K562 (cell line): ENCODE measurements around the gene WDR81. TPM values are rescaled to one million over a fixed set of nuclear protein-coding genes. Genes with fewer than 3 reads are reported as not detected.

ENCODE experiments used
- ATAC-seq: fragments of 200-7000 bp; cut with Tn5 transposase; 3 replicates; pipeline ENCODE4 v1.9.1; 2020; ENCODE audit warnings: moderate library complexity
- BruUV-seq: library from RNA; stranded (reverse); fragments of 400-500 nt; replicated peaks from 2 replicates; lab custom pipeline; 2021; lab: Mats Ljungman, UMichigan
- CTCF ChIA-PET: fragments of 300-600 bp; formaldehyde crosslinking; extraction: SDS; loops from one replicate; lab custom pipeline; 2021; ENCODE audit warnings: low intra/inter-chr PET ratio; lab: Yijun Ruan, JAX
- POLR2A ChIA-PET: fragments of 300-600, 350-650 bp; sonication (Branson Sonifier 250); formaldehyde crosslinking; extraction: SDS; loops from one replicate; lab custom pipeline; 2021; ENCODE audit warnings: antibody characterized with exemption, inconsistent platforms; lab: Yijun Ruan, JAX
- DNase-seq, 4 experiments: peaks; one replicate each; pipeline versions ENCODE4 v3.0.0 to v3.0.0-alpha.2; 2011 to 2018; ENCODE audit warnings: low spot score in 3 of 4, mixed read lengths in 3 of 4; ENCODE audit errors: extremely low read depth in 1 of 4
- FAIRE-seq: peaks from 2 replicates; lab custom pipeline; 2011; peaks lifted over from hg19 to GRCh38; lab: Jason Lieb, UNC
- H2AFZ ChIP-seq: 2 replicates; pipeline ENCODE4 v1.6.0; 2011; ENCODE audit warnings: low read depth, low read length, control low read depth, inconsistent platforms
- H3K27ac ChIP-seq: fragments of 200-600 bp; 3 replicates; pipeline ENCODE4 v1.8.0; 2011; ENCODE audit warnings: low read depth, mild to moderate bottlenecking, control low read depth, inconsistent platforms, low read length, moderate library complexity, mixed read lengths; ENCODE audit errors: extremely low read depth
- H3K27me3 ChIP-seq, 2 experiments: fragments of 300-600 bp in 1 of 2; 2 replicates in 1 of 2; 3 replicates in 1 of 2; pipeline versions ENCODE4 v1.6.0 to v1.8.0; 2011; ENCODE audit warnings: inconsistent platforms in 2 of 2, low read length in 2 of 2, mild to moderate bottlenecking in 1 of 2, mixed read lengths in 1 of 2, moderate library complexity in 1 of 2; ENCODE audit not compliant: control insufficient read depth in 2 of 2, insufficient read depth in 2 of 2
- H3K36me3 ChIP-seq: fragments of 300-600 bp; 3 replicates; pipeline ENCODE4 v1.8.0; 2011; ENCODE audit warnings: mild to moderate bottlenecking, low read length, inconsistent platforms; ENCODE audit not compliant: control insufficient read depth, insufficient read depth
- H3K4me1 ChIP-seq, 2 experiments: fragments of 200-600 bp in 1 of 2; replicated peaks in 1 of 2; 2 replicates in 1 of 2; 3 replicates in 1 of 2; pipeline versions ENCODE4 v1.5.1 to v1.8.0; 2011; ENCODE audit warnings: inconsistent platforms in 2 of 2, low read length in 2 of 2, mild to moderate bottlenecking in 1 of 2, mixed read lengths in 1 of 2, moderate library complexity in 1 of 2; ENCODE audit not compliant: control insufficient read depth in 2 of 2, insufficient read depth in 2 of 2
- H3K4me2 ChIP-seq: 2 replicates; pipeline ENCODE4 v1.6.1; 2011; ENCODE audit warnings: low read length, control low read depth, inconsistent platforms, mixed read lengths; ENCODE audit not compliant: insufficient read depth
- H3K4me3 ChIP-seq: fragments of 200-600 bp; sonication (generic), shearing (Covaris generic); 2 replicates; pipeline ENCODE4 v1.5.1; 2016; ENCODE audit warnings: control low read depth, inconsistent platforms
- H3K79me2 ChIP-seq: fragments of 200-600 bp; 3 replicates; pipeline ENCODE4 v1.8.0; 2011; ENCODE audit warnings: low read length, inconsistent platforms; ENCODE audit not compliant: control insufficient read depth, insufficient read depth
- H3K9ac ChIP-seq, 2 experiments: 2 replicates each; pipeline versions ENCODE4 v1.6.0 to v1.6.1; 2011; ENCODE audit warnings: low read depth in 2 of 2, low read length in 2 of 2, control low read depth in 1 of 2, inconsistent platforms in 1 of 2, mild to moderate bottlenecking in 1 of 2, mixed read lengths in 1 of 2; ENCODE audit not compliant: insufficient read depth in 1 of 2
- H3K9me1 ChIP-seq: one replicate; pipeline ENCODE4 v1.6.0; 2011; ENCODE audit warnings: inconsistent platforms, mild to moderate bottlenecking, low read length, moderate library complexity; ENCODE audit not compliant: control insufficient read depth, insufficient read depth
- H3K9me3 ChIP-seq: replicated peaks from 2 replicates; pipeline ENCODE4 v1.5.1; 2011; ENCODE audit warnings: low read depth, low read length, inconsistent platforms; ENCODE audit not compliant: control insufficient read depth, insufficient read depth
- H4K20me1 ChIP-seq: replicated peaks from 2 replicates; pipeline ENCODE4 v1.6.1; 2011; ENCODE audit warnings: low read length, inconsistent platforms, mixed read lengths; ENCODE audit not compliant: control insufficient read depth, insufficient read depth
- DNMT1 ChIP-seq: fragments of 450-650 bp; IDR thresholded peaks from 2 replicates; pipeline ENCODE4 v1.6.1; 2016; ENCODE audit warnings: antibody characterized with exemption, mild to moderate bottlenecking
- GABPB2 ChIP-seq: fragments of 250-450 bp; sonication (Bioruptor Pico); conservative IDR thresholded peaks from 2 replicates; pipeline ENCODE4 v1.5.1; 2021; ENCODE audit warnings: mild to moderate bottlenecking
- KDM4B ChIP-seq, 2 experiments: fragments of 450-650 bp in 1 of 2; sonication (generic) in 1 of 2; IDR thresholded peaks; 2 replicates each; pipeline ENCODE4 v1.6.1; 2016 to 2017; ENCODE audit warnings: borderline replicate concordance in 2 of 2, antibody characterized with exemption in 1 of 2, low read depth in 1 of 2, mild to moderate bottlenecking in 1 of 2
- RBM14 ChIP-seq: fragments of 200-400 bp; formaldehyde crosslinking; IDR thresholded peaks from 2 replicates; pipeline ENCODE4 v1.6.1; 2018; ENCODE audit warnings: low read depth, mild to moderate bottlenecking, low read length, moderate library complexity, borderline replicate concordance; ENCODE audit not compliant: insufficient read depth
- SAFB2 ChIP-seq: fragments of 200-400 bp; formaldehyde crosslinking; IDR thresholded peaks from 2 replicates; pipeline ENCODE4 v1.6.1; 2018; ENCODE audit warnings: borderline replicate concordance, low read length, low read depth, moderate library complexity; ENCODE audit not compliant: severe bottlenecking
- SUPT5H ChIP-seq: fragments of 450-650 bp; IDR thresholded peaks from 2 replicates; pipeline ENCODE4 v1.6.1; 2016
- ZNF707 ChIP-seq: fragments of 250-450 bp; sonication (Bioruptor Pico); conservative IDR thresholded peaks from 2 replicates; pipeline ENCODE4 v1.8.0; 2022; ENCODE audit warnings: inconsistent platforms, mild to moderate bottlenecking, moderate library complexity
- ZNF766 ChIP-seq: fragments of 200-800 bp; sonication (Bioruptor generic); conservative IDR thresholded peaks from 2 replicates; pipeline ENCODE4 v1.6.1; 2016; ENCODE audit warnings: missing genetic modification characterization, missing compliant biosample characterization
- WGBS: fragments of 100-300 bp; shearing (Covaris generic); methylation state at CpG from one replicate; pipeline ENCODE4 v1.1.6; 2016; ENCODE audit warnings: low coverage, mixed read lengths; ENCODE audit not compliant: insufficient coverage; ENCODE audit errors: missing lambda C conversion rate; 5-methylcytosine and 5-hydroxymethylcytosine counted together
- in situ Hi-C: fragments of 300-500 bp; cut with MboI; formaldehyde crosslinking; loops from 4 replicates; pipeline ENCODE4 v1.15.0; 2018; ENCODE audit warnings: inconsistent platforms, mixed read lengths
- intact Hi-C: fragments of 100-400 bp; cut with micrococcal nuclease; formaldehyde crosslinking; loops from 2 replicates; pipeline ENCODE4 v1.14.2; 2022
- polyA plus RNA-seq, 8 experiments: library from polyadenylated mRNA; depleted of rRNA in 4 of 8; stranded (reverse) in 5 of 8; unstranded in 3 of 8; fragments of >200 nt; fragmentation: Nextera tagmentation in 2 of 8; fragmentation: Illumina TruSeq in 1 of 8; extraction: Ambion mirVana in 2 of 8; extraction: Trizol in 1 of 8; gene quantifications; 2 replicates each; pipeline versions ENCODE4 v1.2.1 to v1.2.3, GENCODE V29; 2011 to 2014; ENCODE audit warnings: inconsistent platforms in 1 of 8, missing spikeins in 1 of 8
- total RNA-seq, 7 experiments: library from RNA; depleted of rRNA in 6 of 7; stranded (reverse); fragments of >200 nt in 6 of 7; fragmentation: Illumina TruSeq in 2 of 7; extraction: Trizol in 2 of 7; gene quantifications; 2 replicates each; pipeline versions ENCODE4 v1.2.1 to v1.2.3, GENCODE V29; 2011 to 2021; ENCODE audit warnings: low replicate concordance in 1 of 7
- TF ChIP-seq, protein P1 (sequence below): fragments of 450-650 bp; IDR thresholded peaks from 2 replicates; pipeline ENCODE4 v1.6.1; 2017; ENCODE audit warnings: mild to moderate bottlenecking, moderate library complexity
- TF ChIP-seq, protein P2 (sequence below): fragments of 250-450 bp; sonication (Bioruptor Pico); IDR thresholded peaks from 2 replicates; pipeline ENCODE4 v1.4.0; 2020; ENCODE audit warnings: mild to moderate bottlenecking, moderate library complexity
- TF ChIP-seq, protein P3 (sequence below), 2 experiments: fragments of 450-650 bp; IDR thresholded peaks; 2 replicates each; pipeline ENCODE4 v1.6.1; 2016
- TF ChIP-seq, protein P4 (sequence below): sonication (generic); formaldehyde crosslinking; IDR thresholded peaks from 2 replicates; pipeline ENCODE4 v1.8.0; 2022; ENCODE audit warnings: missing genetic modification reagents, mild to moderate bottlenecking, borderline replicate concordance

WDR81 gene
- total and polyA plus RNA-seq, 9 of the 15 experiments (the other 6 are each of a cell fraction or from before 2014, with no cell fraction given) = 0.01 to 17.1 (median 3.3) TPM

DNA sequence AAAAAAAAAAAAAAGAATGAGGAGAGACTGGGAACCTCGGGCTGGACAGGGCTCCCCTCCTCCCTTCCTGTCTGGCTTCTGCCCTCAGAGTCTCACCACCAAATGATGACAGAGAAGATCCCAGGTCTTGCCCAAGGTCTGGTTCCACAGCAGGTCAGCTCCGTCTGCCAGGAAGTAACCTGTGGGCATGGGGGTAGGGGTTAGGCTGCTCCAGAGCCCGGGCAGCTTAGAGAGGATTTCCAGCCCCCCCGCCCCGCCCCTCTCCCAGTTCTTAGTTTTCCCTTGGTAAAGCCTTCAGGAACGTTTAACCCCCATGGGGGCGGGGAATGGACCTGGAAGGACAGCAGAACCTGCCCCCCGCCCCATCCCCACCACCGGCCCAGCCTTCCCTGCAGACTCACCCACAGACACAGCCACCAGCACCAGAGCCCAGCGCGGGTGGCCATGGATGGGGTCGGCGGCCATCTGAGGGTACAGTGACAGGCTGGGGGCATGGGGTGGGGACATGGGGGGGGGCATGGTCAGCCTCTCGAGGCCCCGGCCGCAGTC lies 15.0 kb upstream of the WDR81 start:
- CTCF ChIA-PET = no interaction called here
- 61% methylated on average over 5 of the region's 16 CpGs for WGBS
- H3K9ac ChIP-seq = peak overlapping the region in 1 of 2 experiments; percentile 92; a peak in 1 of 4 replicates
- H3K36me3 ChIP-seq = peaks cover 25% of the 10 kb centered on the region; the same call in 2 of the 3 replicates
- no peak overlapping the region for H3K4me2 ChIP-seq
- ATAC-seq (no peak), DNase-seq (no peak), FAIRE-seq (no peak)
- peak overlapping the region; percentile 53 for H3K4me3 ChIP-seq
- no peak overlapping the region for H2AFZ ChIP-seq
- POLR2A ChIA-PET = no interaction called here
- H4K20me1 ChIP-seq = no peaks in the 10 kb centered on the region
- H3K9me1 ChIP-seq = no peaks in the 10 kb centered on the region
- no peak overlapping the region for H3K27ac ChIP-seq
- no TSS peak for BruUV-seq
- TF ChIP-seq KDM4B (IDR thresholded peaks at IDR 0.05; ENCODE audit: borderline replicate concordance in 2 of 2, low read depth in 1 of 2) = no peak
- no peak for TF ChIP-seq SUPT5H
- TF ChIP-seq SAFB2 = no peak
- no peak for TF ChIP-seq RBM14
- no peak for TF ChIP-seq ZNF766 (CRISPR knock-in tag)
- TF ChIP-seq ZNF707 (CRISPR knock-in tag) = no peak
- TF ChIP-seq, protein P1, sequence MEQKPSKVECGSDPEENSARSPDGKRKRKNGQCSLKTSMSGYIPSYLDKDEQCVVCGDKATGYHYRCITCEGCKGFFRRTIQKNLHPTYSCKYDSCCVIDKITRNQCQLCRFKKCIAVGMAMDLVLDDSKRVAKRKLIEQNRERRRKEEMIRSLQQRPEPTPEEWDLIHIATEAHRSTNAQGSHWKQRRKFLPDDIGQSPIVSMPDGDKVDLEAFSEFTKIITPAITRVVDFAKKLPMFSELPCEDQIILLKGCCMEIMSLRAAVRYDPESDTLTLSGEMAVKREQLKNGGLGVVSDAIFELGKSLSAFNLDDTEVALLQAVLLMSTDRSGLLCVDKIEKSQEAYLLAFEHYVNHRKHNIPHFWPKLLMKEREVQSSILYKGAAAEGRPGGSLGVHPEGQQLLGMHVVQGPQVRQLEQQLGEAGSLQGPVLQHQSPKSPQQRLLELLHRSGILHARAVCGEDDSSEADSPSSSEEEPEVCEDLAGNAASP = no peak
- TF ChIP-seq, protein P2, sequence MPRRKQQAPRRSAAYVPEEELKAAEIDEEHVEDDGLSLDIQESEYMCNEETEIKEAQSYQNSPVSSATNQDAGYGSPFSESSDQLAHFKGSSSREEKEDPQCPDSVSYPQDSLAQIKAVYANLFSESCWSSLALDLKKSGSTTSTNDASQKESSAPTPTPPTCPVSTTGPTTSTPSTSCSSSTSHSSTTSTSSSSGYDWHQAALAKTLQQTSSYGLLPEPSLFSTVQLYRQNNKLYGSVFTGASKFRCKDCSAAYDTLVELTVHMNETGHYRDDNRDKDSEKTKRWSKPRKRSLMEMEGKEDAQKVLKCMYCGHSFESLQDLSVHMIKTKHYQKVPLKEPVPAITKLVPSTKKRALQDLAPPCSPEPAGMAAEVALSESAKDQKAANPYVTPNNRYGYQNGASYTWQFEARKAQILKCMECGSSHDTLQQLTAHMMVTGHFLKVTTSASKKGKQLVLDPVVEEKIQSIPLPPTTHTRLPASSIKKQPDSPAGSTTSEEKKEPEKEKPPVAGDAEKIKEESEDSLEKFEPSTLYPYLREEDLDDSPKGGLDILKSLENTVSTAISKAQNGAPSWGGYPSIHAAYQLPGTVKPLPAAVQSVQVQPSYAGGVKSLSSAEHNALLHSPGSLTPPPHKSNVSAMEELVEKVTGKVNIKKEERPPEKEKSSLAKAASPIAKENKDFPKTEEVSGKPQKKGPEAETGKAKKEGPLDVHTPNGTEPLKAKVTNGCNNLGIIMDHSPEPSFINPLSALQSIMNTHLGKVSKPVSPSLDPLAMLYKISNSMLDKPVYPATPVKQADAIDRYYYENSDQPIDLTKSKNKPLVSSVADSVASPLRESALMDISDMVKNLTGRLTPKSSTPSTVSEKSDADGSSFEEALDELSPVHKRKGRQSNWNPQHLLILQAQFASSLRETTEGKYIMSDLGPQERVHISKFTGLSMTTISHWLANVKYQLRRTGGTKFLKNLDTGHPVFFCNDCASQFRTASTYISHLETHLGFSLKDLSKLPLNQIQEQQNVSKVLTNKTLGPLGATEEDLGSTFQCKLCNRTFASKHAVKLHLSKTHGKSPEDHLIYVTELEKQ (CRISPR knock-in tag) = no peak
- TF ChIP-seq, protein P3, sequence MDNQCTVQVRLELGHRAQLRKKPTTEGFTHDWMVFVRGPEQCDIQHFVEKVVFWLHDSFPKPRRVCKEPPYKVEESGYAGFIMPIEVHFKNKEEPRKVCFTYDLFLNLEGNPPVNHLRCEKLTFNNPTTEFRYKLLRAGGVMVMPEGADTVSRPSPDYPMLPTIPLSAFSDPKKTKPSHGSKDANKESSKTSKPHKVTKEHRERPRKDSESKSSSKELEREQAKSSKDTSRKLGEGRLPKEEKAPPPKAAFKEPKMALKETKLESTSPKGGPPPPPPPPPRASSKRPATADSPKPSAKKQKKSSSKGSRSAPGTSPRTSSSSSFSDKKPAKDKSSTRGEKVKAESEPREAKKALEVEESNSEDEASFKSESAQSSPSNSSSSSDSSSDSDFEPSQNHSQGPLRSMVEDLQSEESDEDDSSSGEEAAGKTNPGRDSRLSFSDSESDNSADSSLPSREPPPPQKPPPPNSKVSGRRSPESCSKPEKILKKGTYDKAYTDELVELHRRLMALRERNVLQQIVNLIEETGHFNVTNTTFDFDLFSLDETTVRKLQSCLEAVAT (IDR thresholded peaks at IDR 0.05) = no peak
- TF ChIP-seq, protein P4, sequence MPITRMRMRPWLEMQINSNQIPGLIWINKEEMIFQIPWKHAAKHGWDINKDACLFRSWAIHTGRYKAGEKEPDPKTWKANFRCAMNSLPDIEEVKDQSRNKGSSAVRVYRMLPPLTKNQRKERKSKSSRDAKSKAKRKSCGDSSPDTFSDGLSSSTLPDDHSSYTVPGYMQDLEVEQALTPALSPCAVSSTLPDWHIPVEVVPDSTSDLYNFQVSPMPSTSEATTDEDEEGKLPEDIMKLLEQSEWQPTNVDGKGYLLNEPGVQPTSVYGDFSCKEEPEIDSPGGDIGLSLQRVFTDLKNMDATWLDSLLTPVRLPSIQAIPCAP (CRISPR knock-in tag) = no peak
- TF ChIP-seq DNMT1 = no peak
- no peak for TF ChIP-seq GABPB2 (CRISPR knock-in tag)
- intact Hi-C loops (no loop called here), in situ Hi-C loops (no loop called here)
- H3K9me3 ChIP-seq = no peaks in the 10 kb centered on the region
- H3K79me2 ChIP-seq = peaks cover 28% of the 10 kb centered on the region
- peaks cover 36 to 63% of the 10 kb centered on the region in 2 experiments for H3K4me1 ChIP-seq
- no peaks in the 10 kb centered on the region for H3K27me3 ChIP-seq
